H9 (cell line): ENCODE data around the gene NUP214. TPM values are rescaled to one million over a fixed set of nuclear protein-coding genes. Genes with fewer than 3 reads are reported as not detected.

Source experiments
- DNase-seq: peaks from one replicate; pipeline ENCODE4 v3.0.0-alpha.2; 2017
- H2AFZ ChIP-seq: one replicate; pipeline ENCODE4 v1.6.1; 2013; ENCODE audit warnings: mild to moderate bottlenecking, low read length, control low read depth, moderate library complexity
- H2AK5ac ChIP-seq: 2 replicates; pipeline ENCODE4 v1.6.1; 2013; ENCODE audit warnings: low read length, control low read depth, mixed read lengths; ENCODE audit not compliant: insufficient read length
- H2BK120ac ChIP-seq: one replicate; pipeline ENCODE4 v1.6.1; 2013; ENCODE audit warnings: low read depth, mild to moderate bottlenecking, low read length, control low read depth, inconsistent platforms; ENCODE audit not compliant: poor library complexity, severe bottlenecking
- H2BK12ac ChIP-seq: 2 replicates; pipeline ENCODE4 v1.6.1; 2013; ENCODE audit warnings: low read length, control low read depth, mixed read lengths, low read depth; ENCODE audit not compliant: insufficient read length
- H2BK15ac ChIP-seq: 2 replicates; pipeline ENCODE4 v1.6.1; 2013; ENCODE audit warnings: low read depth, low read length, control low read depth
- H2BK20ac ChIP-seq: one replicate; pipeline ENCODE4 v1.6.1; 2013; ENCODE audit warnings: low read depth, mild to moderate bottlenecking, low read length, control low read depth, inconsistent platforms; ENCODE audit not compliant: poor library complexity, severe bottlenecking
- H2BK5ac ChIP-seq: 2 replicates; pipeline ENCODE4 v1.6.1; 2013; ENCODE audit warnings: low read length, control low read depth, mixed read lengths; ENCODE audit not compliant: insufficient read length
- H3K14ac ChIP-seq: 2 replicates; pipeline ENCODE4 v1.6.1; 2013; ENCODE audit warnings: low read length, control low read depth; ENCODE audit not compliant: insufficient read depth
- H3K18ac ChIP-seq: 2 replicates; pipeline ENCODE4 v1.6.1; 2013; ENCODE audit warnings: low read depth, mild to moderate bottlenecking, mixed read lengths, low read length, control low read depth; ENCODE audit not compliant: insufficient read length
- H3K23ac ChIP-seq: 2 replicates; pipeline ENCODE4 v1.6.1; 2013; ENCODE audit warnings: low read length, control low read depth, mixed read lengths, low read depth; ENCODE audit not compliant: insufficient read length
- H3K23me2 ChIP-seq: 2 replicates; pipeline ENCODE4 v1.6.1; 2013; ENCODE audit warnings: low read depth, mild to moderate bottlenecking, mixed read lengths, low read length, control low read depth; ENCODE audit not compliant: insufficient read length, poor library complexity, severe bottlenecking
- H3K27ac ChIP-seq: 2 replicates; pipeline ENCODE4 v1.5.1; 2013; ENCODE audit warnings: low read length, control low read depth, mixed read lengths, low read depth; ENCODE audit not compliant: insufficient read length
- H3K27me3 ChIP-seq: 2 replicates; pipeline ENCODE4 v1.6.1; 2013; ENCODE audit warnings: low read length, control low read depth, inconsistent platforms; ENCODE audit not compliant: insufficient read depth
- H3K4ac ChIP-seq: 2 replicates; pipeline ENCODE4 v1.6.1; 2013; ENCODE audit warnings: low read depth, mild to moderate bottlenecking, control low read depth, inconsistent platforms, low read length, moderate library complexity
- H3K4me1 ChIP-seq: 2 replicates; pipeline ENCODE4 v1.6.1; 2013; ENCODE audit warnings: low read length, control low read depth, inconsistent platforms; ENCODE audit not compliant: insufficient read depth
- H3K4me2 ChIP-seq: 2 replicates; pipeline ENCODE4 v1.6.1; 2013; ENCODE audit warnings: low read length, control low read depth, mixed read lengths; ENCODE audit not compliant: insufficient read length, insufficient read depth
- H3K56ac ChIP-seq: 2 replicates; pipeline ENCODE4 v1.6.1; 2013; ENCODE audit warnings: low read depth, mild to moderate bottlenecking, mixed read lengths, low read length, control low read depth; ENCODE audit not compliant: insufficient read length
- H3K79me1 ChIP-seq: 2 replicates; pipeline ENCODE4 v1.6.1; 2013; ENCODE audit warnings: low read depth, mild to moderate bottlenecking, moderate library complexity, low read length, control low read depth, inconsistent platforms; ENCODE audit not compliant: insufficient read depth, poor library complexity, severe bottlenecking
- H3K79me2 ChIP-seq: 2 replicates; pipeline ENCODE4 v1.6.1; 2013; ENCODE audit warnings: low read length, control low read depth, inconsistent platforms; ENCODE audit not compliant: insufficient read depth
- H3K9ac ChIP-seq: 2 replicates; pipeline ENCODE4 v1.6.1; 2013; ENCODE audit warnings: low read length, control low read depth, mixed read lengths; ENCODE audit not compliant: insufficient read length; ENCODE audit errors: extremely low read depth
- H3K9me3 ChIP-seq: one replicate; pipeline ENCODE4 v1.6.1; 2013; ENCODE audit warnings: low read depth, low read length, inconsistent platforms; ENCODE audit not compliant: control insufficient read depth
- H3T11ph ChIP-seq: one replicate; pipeline ENCODE4 v1.6.1; 2013; ENCODE audit warnings: mild to moderate bottlenecking, low read length, control low read depth, inconsistent platforms
- H4K20me1 ChIP-seq: one replicate; pipeline ENCODE4 v1.6.1; 2013; ENCODE audit not compliant: control insufficient read depth, insufficient read length, insufficient read depth
- H4K5ac ChIP-seq: 2 replicates; pipeline ENCODE4 v1.6.1; 2013; ENCODE audit warnings: low read depth, mild to moderate bottlenecking, mixed read lengths, low read length, control low read depth; ENCODE audit not compliant: insufficient read length
- H4K8ac ChIP-seq: replicated peaks from 2 replicates; pipeline ENCODE4 v1.6.1; 2013; ENCODE audit warnings: low read length, control low read depth, mixed read lengths, low read depth; ENCODE audit not compliant: insufficient read length
- H4K91ac ChIP-seq: 2 replicates; pipeline ENCODE4 v1.6.1; 2013; ENCODE audit warnings: low read depth, mild to moderate bottlenecking, moderate library complexity, mixed read lengths, low read length, control low read depth; ENCODE audit not compliant: insufficient read length
- H3K27ac Mint-ChIP-seq, 3 experiments: 2 replicates in 2 of 3; 3 replicates in 1 of 3; pipeline ENCODE4 v1.8.0; 2020 to 2021; ENCODE audit warnings: mixed read lengths in 3 of 3, mild to moderate bottlenecking in 1 of 3, moderate library complexity in 1 of 3
- H3K27me3 Mint-ChIP-seq: 2 replicates; pipeline ENCODE4 v1.8.0; 2021; ENCODE audit warnings: low read depth, mild to moderate bottlenecking, moderate library complexity, mixed read lengths
- H3K36me3 Mint-ChIP-seq, 3 experiments: 2 replicates in 2 of 3; 3 replicates in 1 of 3; pipeline ENCODE4 v1.8.0; 2020 to 2021; ENCODE audit warnings: low read depth in 3 of 3, mixed read lengths in 3 of 3; ENCODE audit not compliant: insufficient read depth in 1 of 3
- H3K4me1 Mint-ChIP-seq, 2 experiments: 2 replicates each; pipeline ENCODE4 v1.8.0; 2020; ENCODE audit warnings: mixed read lengths in 2 of 2
- H3K4me3 Mint-ChIP-seq, 2 experiments: 2 replicates in 1 of 2; 3 replicates in 1 of 2; pipeline ENCODE4 v1.8.0; 2020 to 2021; ENCODE audit warnings: mild to moderate bottlenecking in 2 of 2, mixed read lengths in 2 of 2, moderate library complexity in 1 of 2
- H3K9me3 Mint-ChIP-seq, 2 experiments: 2 replicates in 1 of 2; 3 replicates in 1 of 2; pipeline ENCODE4 v1.8.0; 2020; ENCODE audit warnings: mild to moderate bottlenecking in 2 of 2, mixed read lengths in 2 of 2, moderate library complexity in 1 of 2
- WGBS: extraction: QIAGEN DNeasy Blood & Tissue Kit; methylation state at CpG from one replicate; pipeline ENCODE4 v1.1.7; 2013; ENCODE audit warnings: missing lambda C conversion rate, low lambda C conversion rate, mixed read lengths; ENCODE audit not compliant: insufficient read length; ENCODE audit errors: extremely low coverage; 5-methylcytosine and 5-hydroxymethylcytosine counted together
- total RNA-seq: library from RNA; stranded (reverse); gene quantifications from 2 replicates; pipeline ENCODE4 v1.2.1, GENCODE V29; 2021
- TF ChIP-seq, protein P1 (sequence below): fragments of 200-600 bp; sonication (generic); conservative IDR thresholded peaks from 3 replicates; pipeline ENCODE4 v1.8.0; 2021; ENCODE audit warnings: antibody characterized with exemption, mild to moderate bottlenecking

Gene NUP214
- total RNA-seq, 1 experiment from 2014 or later, result 53.8 TPM

DNA sequence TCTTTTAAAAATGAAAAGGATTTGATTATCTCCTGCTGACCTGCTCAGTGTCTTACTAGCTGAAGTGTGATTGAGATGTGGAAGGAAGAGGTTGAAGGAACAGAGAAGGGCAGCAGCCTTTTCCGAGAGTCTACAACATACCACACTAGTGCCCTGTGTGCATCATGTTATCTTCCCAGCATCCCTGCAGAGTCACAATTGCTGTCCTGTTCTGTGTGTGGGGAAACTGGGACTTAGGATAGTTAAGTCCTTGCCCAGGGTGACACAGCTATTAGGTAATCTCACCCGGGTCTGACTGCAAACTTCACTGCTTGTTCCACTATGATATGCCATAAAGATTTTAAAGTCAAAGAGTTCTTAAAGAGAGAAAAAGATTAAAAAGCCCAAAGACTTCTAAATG, 95.1 kb downstream of the NUP214 start:
- no CpG with 5 or more reads among the region's 2 CpGs for WGBS
- Histone ChIP-seq H3K9ac (no peak overlapping the region), H3T11ph (no peak overlapping the region), H4K20me1 (no peaks in the 10 kb centered on the region), H3K14ac (no peak overlapping the region; the same call in 1 of the 2 replicates), H3K4me2 (no peak overlapping the region), H3K56ac (no peak overlapping the region), H3K4me1 (peaks cover 3% of the 10 kb centered on the region), H3K9me3 (no peaks in the 10 kb centered on the region), H3K18ac (no peak overlapping the region), H2BK15ac (no peak overlapping the region), H3K27me3 (no peaks in the 10 kb centered on the region), H2BK5ac (no peak overlapping the region), H3K79me1 (no peaks in the 10 kb centered on the region), H2BK12ac (no peak overlapping the region), H2BK120ac (no peak overlapping the region), H3K23ac (no peak overlapping the region), H2BK20ac (no peak overlapping the region), H3K27ac (no peak overlapping the region), H4K5ac (no peak overlapping the region), H2AK5ac (no peak overlapping the region), H4K8ac (no peak overlapping the region), H3K4ac (no peak overlapping the region), H4K91ac (no peak overlapping the region), H3K79me2 (no peaks in the 10 kb centered on the region), H2AFZ (no peak overlapping the region), H3K23me2 (no peaks in the 10 kb centered on the region)
- Mint-ChIP-seq H3K9me3 (no peaks in the 10 kb centered on the region), H3K27me3 (no peaks in the 10 kb centered on the region; the same call in 1 of the 2 replicates), H3K4me1 (peaks cover 24 to 30% of the 10 kb centered on the region in 2 experiments), H3K4me3 (no peak overlapping the region), H3K27ac (peak overlapping the region in 2 of 3 experiments; percentile 14 to 16; a peak in 1 of 7 replicates), H3K36me3 (peaks cover 2 to 36% (median 20%) of the 10 kb centered on the region in 3 experiments; a peak in 6 of 7 replicates)
- no peak for DNase-seq
- TF ChIP-seq, protein P1, sequence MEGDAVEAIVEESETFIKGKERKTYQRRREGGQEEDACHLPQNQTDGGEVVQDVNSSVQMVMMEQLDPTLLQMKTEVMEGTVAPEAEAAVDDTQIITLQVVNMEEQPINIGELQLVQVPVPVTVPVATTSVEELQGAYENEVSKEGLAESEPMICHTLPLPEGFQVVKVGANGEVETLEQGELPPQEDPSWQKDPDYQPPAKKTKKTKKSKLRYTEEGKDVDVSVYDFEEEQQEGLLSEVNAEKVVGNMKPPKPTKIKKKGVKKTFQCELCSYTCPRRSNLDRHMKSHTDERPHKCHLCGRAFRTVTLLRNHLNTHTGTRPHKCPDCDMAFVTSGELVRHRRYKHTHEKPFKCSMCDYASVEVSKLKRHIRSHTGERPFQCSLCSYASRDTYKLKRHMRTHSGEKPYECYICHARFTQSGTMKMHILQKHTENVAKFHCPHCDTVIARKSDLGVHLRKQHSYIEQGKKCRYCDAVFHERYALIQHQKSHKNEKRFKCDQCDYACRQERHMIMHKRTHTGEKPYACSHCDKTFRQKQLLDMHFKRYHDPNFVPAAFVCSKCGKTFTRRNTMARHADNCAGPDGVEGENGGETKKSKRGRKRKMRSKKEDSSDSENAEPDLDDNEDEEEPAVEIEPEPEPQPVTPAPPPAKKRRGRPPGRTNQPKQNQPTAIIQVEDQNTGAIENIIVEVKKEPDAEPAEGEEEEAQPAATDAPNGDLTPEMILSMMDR, result no peak
